Psoas muscle (tissue), 8 donors: ENCODE data around the gene DNAJA1. TPM values are rescaled to one million over a fixed set of nuclear protein-coding genes. Genes with fewer than 3 reads are reported as not detected.

Experiments
- ATAC-seq, 4 donors: fragments of 200-7000 bp; cut with Tn5 transposase; one replicate each; pipeline ENCODE4 v1.9.1; 2020; ENCODE audit warnings: moderate library complexity in 3 of 4, mild to moderate bottlenecking in 2 of 4
- DNase-seq, 2 donors: peaks; one replicate each; pipeline ENCODE4 v3.0.0-alpha.2; 2020
- H3K27ac ChIP-seq: fragments of 200-600 bp; one replicate; pipeline ENCODE4 v1.8.0; 2022
- H3K27me3 ChIP-seq, 3 donors: fragments of 200-600 bp in 1 of 3; one replicate each; pipeline versions ENCODE4 v1.6.1 to v1.8.0; 2013 to 2022; ENCODE audit warnings: low read length in 2 of 3, mild to moderate bottlenecking in 2 of 3, moderate library complexity in 1 of 3; ENCODE audit not compliant: insufficient read depth in 3 of 3
- H3K36me3 ChIP-seq, 2 donors: fragments of 200-600 bp in 1 of 2; one replicate each; pipeline versions ENCODE4 v1.6.1 to v1.8.0; 2013 to 2022; ENCODE audit warnings: low read depth in 1 of 2, mild to moderate bottlenecking in 1 of 2, moderate library complexity in 1 of 2; ENCODE audit not compliant: insufficient read depth in 1 of 2
- H3K4me1 ChIP-seq: fragments of 200-600 bp; one replicate; pipeline ENCODE4 v1.8.0; 2022
- H3K4me3 ChIP-seq: fragments of 200-600 bp; one replicate; pipeline ENCODE4 v1.8.0; 2022; ENCODE audit warnings: mild to moderate bottlenecking
- H3K9me3 ChIP-seq: fragments of 200-600 bp; one replicate; pipeline ENCODE4 v1.8.0; 2022
- CTCF ChIP-seq: fragments of 200-600 bp; IDR thresholded peaks from one replicate; pipeline ENCODE4 v1.8.0; 2022; ENCODE audit warnings: antibody characterized with exemption
- WGBS, 3 donors: extraction: QIAGEN DNeasy Blood & Tissue Kit; methylation state at CpG; one replicate each; pipeline versions ENCODE4 v1.1.6 to v1.1.7; 2013; 5-methylcytosine and 5-hydroxymethylcytosine counted together
- intact Hi-C, 2 donors: fragments of 100-400 bp; cut with DNase I; formaldehyde crosslinking; loops; one replicate each; pipeline versions ENCODE4 v1.11.0 to v1.14.2; 2022
- polyA plus RNA-seq, 3 donors: library from polyadenylated mRNA; stranded (reverse); fragments of 200-250 nt; gene quantifications; one replicate each; pipeline ENCODE4 v1.2.3, GENCODE V29; 2013
- total RNA-seq, 4 donors: library from RNA; stranded (reverse); fragmentation: NEBNext Ultra II Directional in 2 of 4; extraction: Animal tissue kit (Norgen Biotek cat#: 25700) in 2 of 4; gene quantifications; one replicate each; pipeline versions ENCODE4 v1.2.1 to v1.2.4, GENCODE V29; 2021 to 2023
- donor health status: healthy with polysubstance abuse.
- donor health status: DM: no; HTN: no; CAD: no; lungs with moderate emphysema.
- donor health status: Bipolar disorder and iron deficiency.
- donor health status: healthy.
- donor health status: DM: yes; HTN: yes; CAD: no.
- donor health status: DM: no; HTN: no; CAD: no.
- donor health status: DM: no; HTN: no; CAD: no.
- donor health status: DM: yes; HTN: yes; CAD: no.

The DNAJA1 gene
- total and polyA plus RNA-seq, 7 donors, result 41.7 to 135 (median 68.4) TPM

DNA sequence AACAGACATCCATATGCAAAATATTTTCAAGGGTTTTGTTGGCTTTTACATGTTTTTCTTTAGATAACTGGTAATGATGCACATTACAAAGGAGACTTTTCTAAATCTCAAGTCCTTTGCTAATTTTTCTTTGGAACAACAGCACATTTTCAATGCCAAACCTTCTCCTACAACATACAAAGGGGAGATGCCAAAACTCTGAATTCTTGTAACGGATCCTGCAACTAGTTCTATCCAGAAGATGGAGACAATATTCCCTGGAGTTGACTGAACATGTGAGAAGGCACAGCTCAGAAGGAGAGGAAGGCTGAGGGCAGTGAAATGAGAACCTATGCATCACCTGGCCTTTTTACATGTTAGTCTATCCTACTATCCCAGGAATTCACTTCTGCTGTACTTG is 21.0 kb downstream of the DNAJA1 start:
- WGBS, 3 donors, result 68 to 85% (median 74%) methylated on average over 1 of the region's 1 CpG
- no peaks in the 10 kb centered on the region for H3K9me3 ChIP-seq
- TF ChIP-seq CTCF, result no peak

DNA sequence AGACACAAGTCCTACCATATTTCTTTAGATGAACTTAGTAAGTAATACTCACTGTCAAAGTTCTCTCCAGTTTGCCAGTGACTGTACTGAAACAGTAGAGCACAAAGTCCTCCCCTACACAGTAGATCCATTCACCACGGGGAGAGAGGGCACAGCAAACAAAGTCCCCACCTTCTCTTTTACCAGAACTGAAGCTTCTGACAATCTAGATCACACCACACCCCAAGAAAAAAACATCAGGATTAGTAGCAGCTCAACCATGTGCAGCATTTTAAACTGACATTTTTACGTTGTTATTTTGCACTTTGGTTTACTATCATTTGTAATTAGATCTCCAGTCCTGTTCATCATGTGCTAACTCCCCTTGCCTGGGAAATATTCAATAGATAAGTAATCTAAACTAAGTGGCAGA is 23.0 kb downstream of the DNAJA1 start:
- 76 to 79% (median 77%) methylated on average over 2 of the region's 2 CpGs for WGBS, 3 donors
- peaks cover 5 to 71% of the 10 kb centered on the region in 2 donors for H3K36me3 ChIP-seq
- ATAC-seq, result no peak

More for the DNA sequence above, 21.0 kb downstream of the DNAJA1 start:
- DNase-seq (no peak), ATAC-seq (no peak)
- Histone ChIP-seq H3K27me3 (no peaks in the 10 kb centered on the region), H3K4me1 (peaks cover 14% of the 10 kb centered on the region), H3K4me3 (no peak overlapping the region), H3K36me3 (peaks cover 3 to 53% of the 10 kb centered on the region in 2 donors), H3K27ac (no peak overlapping the region)
- intact Hi-C loops, result no loop called here

DNA sequence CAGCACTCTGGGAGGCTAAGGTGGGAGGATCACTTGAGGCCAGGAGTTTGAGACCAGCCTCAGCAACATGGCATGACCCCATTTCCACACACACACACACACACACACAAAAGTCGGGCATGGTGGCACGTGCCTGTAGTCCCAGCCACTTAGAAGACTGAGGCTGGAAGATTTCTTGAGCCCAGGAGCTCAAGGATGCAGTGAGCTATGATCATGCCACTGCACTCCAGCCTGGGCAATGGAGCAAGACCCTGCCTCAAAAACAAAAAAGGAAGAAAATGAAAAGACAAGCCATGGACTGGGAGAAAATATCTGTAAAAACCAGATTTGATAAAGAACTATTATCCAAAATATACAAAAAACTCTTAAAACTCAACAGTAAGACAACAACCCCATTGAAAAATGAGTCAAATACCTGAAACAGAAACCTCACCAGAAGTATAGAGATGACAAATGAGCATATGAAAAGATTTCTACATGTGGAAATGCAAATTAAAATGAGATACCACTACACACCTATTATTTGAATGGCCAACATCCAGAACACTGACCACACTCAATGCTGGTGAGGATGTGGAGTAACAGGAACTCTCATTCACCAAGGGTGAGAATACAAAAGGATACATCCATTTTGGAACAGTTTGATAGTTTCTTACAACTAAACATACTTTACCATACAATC is 24.7 kb downstream of the DNAJA1 start:
- Histone ChIP-seq H3K9me3 (no peaks in the 10 kb centered on the region), H3K36me3 (peaks cover 9 to 89% of the 10 kb centered on the region in 2 donors), H3K27me3 (no peaks in the 10 kb centered on the region), H3K27ac (no peak overlapping the region), H3K4me3 (no peak overlapping the region), H3K4me1 (peaks cover 2% of the 10 kb centered on the region)
- intact Hi-C loops, result no loop called here
- 88 to 95% (median 92%) methylated on average over 2 of the region's 2 CpGs for WGBS, 3 donors
- ATAC-seq, result no peak
- DNase-seq, result no peak
- no peak for TF ChIP-seq CTCF

More for the DNA sequence above, 23.0 kb downstream of the DNAJA1 start:
- intact Hi-C loops, result no loop called here
- DNase-seq, result no peak
- no peak for TF ChIP-seq CTCF
- Histone ChIP-seq H3K4me1 (peaks cover 14% of the 10 kb centered on the region), H3K27ac (no peak overlapping the region), H3K4me3 (no peak overlapping the region), H3K27me3 (no peaks in the 10 kb centered on the region), H3K9me3 (no peaks in the 10 kb centered on the region)

- Histone ChIP-seq H3K36me3 (peaks cover 13 to 96% of the 10 kb centered on the region in 2 donors), H3K9me3 (no peaks in the 10 kb centered on the region), H3K4me3 (no peak overlapping the region), H3K27me3 (no peaks in the 10 kb centered on the region), H3K27ac (no peak overlapping the region), H3K4me1 (no peaks in the 10 kb centered on the region)
- no peak for TF ChIP-seq CTCF
- DNase-seq (no peak), ATAC-seq (no peak)
- intact Hi-C loops, result no loop called here
- 92 to 95% (median 92%) methylated on average over 4 of the region's 4 CpGs for WGBS, 3 donors
Measured at GRCh38 chr9:33051144-33051543, 26.1 kb downstream of the DNAJA1 start.
